Fibroblast of lung (primary cell): ENCODE data around the gene ZPLD1. TPM values are rescaled to one million over a fixed set of nuclear protein-coding genes. Genes with fewer than 3 reads are reported as not detected.

Experiments
- DNase-seq, 2 donors: peaks; one replicate each; pipeline versions ENCODE4 v3.0.0 to v3.0.0-alpha.2; 2010; ENCODE audit warnings: low read depth in 2 of 2
- H2AFZ ChIP-seq: 2 replicates; pipeline ENCODE4 v1.5.1; 2012; ENCODE audit warnings: low read length, control low read depth, inconsistent platforms
- H3K27ac ChIP-seq: 2 replicates; pipeline ENCODE4 v1.5.1; 2011; ENCODE audit warnings: low read length, control low read depth; ENCODE audit not compliant: insufficient read depth
- H3K27me3 ChIP-seq: 2 replicates; pipeline ENCODE4 v1.5.1; 2011; ENCODE audit warnings: mild to moderate bottlenecking, low read length; ENCODE audit not compliant: control insufficient read depth, insufficient read depth
- H3K36me3 ChIP-seq: 2 replicates; pipeline ENCODE4 v1.5.1; 2011; ENCODE audit warnings: low read length; ENCODE audit not compliant: control insufficient read depth, insufficient read depth
- H3K4me1 ChIP-seq: 2 replicates; pipeline ENCODE4 v1.5.1; 2011; ENCODE audit warnings: low read length; ENCODE audit not compliant: control insufficient read depth, insufficient read depth; ENCODE audit errors: extremely low read depth
- H3K4me2 ChIP-seq: 2 replicates; pipeline ENCODE4 v1.5.1; 2011; ENCODE audit warnings: low read length, control low read depth; ENCODE audit not compliant: insufficient read depth; ENCODE audit errors: extremely low read depth
- H3K4me3 ChIP-seq, 4 experiments: fragments of 200-600 bp in 1 of 4; sonication (generic) in 1 of 4; replicated peaks in 1 of 4; 2 replicates each; pipeline ENCODE4 v1.5.1; 2011 to 2016; ENCODE audit warnings: low read length in 4 of 4, low read depth in 3 of 4, mild to moderate bottlenecking in 3 of 4, control low read depth in 2 of 4, inconsistent platforms in 1 of 4, mixed read lengths in 1 of 4; ENCODE audit not compliant: insufficient read depth in 1 of 4; ENCODE audit errors: control extremely low read depth in 1 of 4
- H3K79me2 ChIP-seq: 2 replicates; pipeline ENCODE4 v1.5.1; 2012; ENCODE audit warnings: mild to moderate bottlenecking, low read length, inconsistent platforms; ENCODE audit not compliant: control insufficient read depth, insufficient read depth
- H3K9ac ChIP-seq: 2 replicates; pipeline ENCODE4 v1.5.1; 2011; ENCODE audit warnings: mild to moderate bottlenecking, low read length, control low read depth; ENCODE audit not compliant: insufficient read depth
- H3K9me3 ChIP-seq: 2 replicates; pipeline ENCODE4 v1.5.1; 2012; ENCODE audit warnings: low read depth, low read length; ENCODE audit not compliant: control insufficient read depth, insufficient read depth
- H4K20me1 ChIP-seq: 2 replicates; pipeline ENCODE4 v1.5.1; 2011; ENCODE audit warnings: low read length; ENCODE audit not compliant: control insufficient read depth, insufficient read depth; ENCODE audit errors: extremely low read depth
- CTCF ChIP-seq, 2 donors: IDR thresholded peaks in 1 of 2; conservative IDR thresholded peaks in 1 of 2; 1 replicate in 1 of 2; 2 replicates in 1 of 2; pipeline ENCODE4 v1.5.1; 2011 to 2012; ENCODE audit warnings: low read length in 2 of 2, control low read depth in 1 of 2, inconsistent platforms in 1 of 2, low read depth in 1 of 2, mild to moderate bottlenecking in 1 of 2
- EZH2 ChIP-seq: IDR thresholded peaks from 2 replicates; pipeline ENCODE4 v1.5.1; 2012; ENCODE audit warnings: low read length, control low read depth, mild to moderate bottlenecking; ENCODE audit errors: missing control alignments
- polyA plus RNA-seq, 2 donors: library from polyadenylated mRNA; depleted of rRNA in 1 of 2; stranded (reverse) in 1 of 2; unstranded in 1 of 2; fragments of >200 nt; gene quantifications; 2 replicates each; pipeline ENCODE4 v1.2.1, GENCODE V29; 2011 to 2012; ENCODE audit warnings: missing spikeins in 1 of 2
- total RNA-seq: library from RNA; depleted of rRNA; stranded (reverse); fragments of >200 nt; gene quantifications from 2 replicates; pipeline ENCODE4 v1.2.1, GENCODE V29; 2014

Gene ZPLD1
- total and polyA plus RNA-seq, 2 donors (not counting 1 experiment from before 2014, with no cell fraction given) = 0.02 to 0.17 TPM

DNA sequence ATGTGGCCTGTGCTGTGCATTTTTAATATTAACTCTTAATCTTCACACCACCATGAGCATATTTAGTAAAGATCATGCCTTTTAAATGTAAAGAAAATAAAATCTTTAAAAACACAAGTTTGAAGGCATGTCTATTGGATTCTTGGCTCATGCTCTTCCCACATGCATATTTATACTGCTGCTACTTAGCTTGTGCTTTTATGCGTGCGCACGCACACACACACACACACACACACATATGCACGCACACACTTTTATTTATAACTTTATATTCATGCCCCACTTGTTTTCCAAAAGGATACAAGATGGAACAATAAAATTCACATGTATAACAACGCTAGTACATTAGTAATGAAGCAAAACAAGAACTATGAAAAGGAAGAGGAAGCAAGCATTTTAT lies 36.1 kb upstream of the ZPLD1 start:
- no peak overlapping the region for H3K9ac ChIP-seq
- no peak overlapping the region for H3K4me2 ChIP-seq
- no peaks in the 10 kb centered on the region for H3K36me3 ChIP-seq
- no peak overlapping the region for H3K27ac ChIP-seq
- TF ChIP-seq CTCF (conservative IDR thresholded peaks at IDR 0.05 in 1 of 2, IDR thresholded peaks at IDR 0.05 in 1 of 2; ENCODE audit: low read depth in 1 of 2, low read length in 2 of 2) (no peak), EZH2 (no peak)
- H3K4me3 ChIP-seq = no peak overlapping the region
- no peak overlapping the region for H2AFZ ChIP-seq
- no peaks in the 10 kb centered on the region for H4K20me1 ChIP-seq
- H3K79me2 ChIP-seq = no peaks in the 10 kb centered on the region
- H3K9me3 ChIP-seq = no peaks in the 10 kb centered on the region
- DNase-seq = no peak
- H3K4me1 ChIP-seq = no peaks in the 10 kb centered on the region
- no peaks in the 10 kb centered on the region for H3K27me3 ChIP-seq

DNA sequence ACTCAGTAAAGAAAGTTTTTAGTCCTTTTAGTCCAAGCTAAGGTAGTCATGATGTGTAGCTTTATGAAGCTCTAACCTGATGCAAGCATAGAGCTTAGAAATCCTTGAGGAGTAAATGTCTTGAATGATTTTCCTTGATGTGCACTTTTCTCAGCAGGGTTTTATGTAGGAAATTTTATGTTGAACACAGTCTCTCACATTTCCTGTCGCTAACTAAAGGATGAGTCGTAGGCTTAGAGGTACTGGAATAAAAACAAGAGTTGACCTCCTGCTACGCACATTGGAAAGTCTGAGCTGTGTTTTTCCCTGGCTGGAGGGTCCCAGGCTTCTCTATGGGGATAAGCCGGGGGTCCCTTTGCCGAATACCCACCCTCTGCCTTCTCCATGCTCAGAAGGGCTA lies 34.7 kb upstream of the ZPLD1 start:
- H2AFZ ChIP-seq = no peak overlapping the region

GRCh38 chr3:102400766-102401165 lies 34.0 kb upstream of the ZPLD1 start:
- Histone ChIP-seq H2AFZ (no peak overlapping the region), H3K9me3 (no peaks in the 10 kb centered on the region), H3K27me3 (no peaks in the 10 kb centered on the region), H3K36me3 (no peaks in the 10 kb centered on the region), H3K79me2 (no peaks in the 10 kb centered on the region), H3K9ac (no peak overlapping the region), H3K4me1 (no peaks in the 10 kb centered on the region), H3K27ac (no peak overlapping the region), H4K20me1 (no peaks in the 10 kb centered on the region), H3K4me2 (no peak overlapping the region), H3K4me3 (no peak overlapping the region)
- no peak for TF ChIP-seq EZH2
- TF ChIP-seq CTCF (conservative IDR thresholded peaks at IDR 0.05 in 1 of 2, IDR thresholded peaks at IDR 0.05 in 1 of 2; ENCODE audit: low read depth in 1 of 2, low read length in 2 of 2) = no peak
- peak; percentile 9 to 92 for DNase-seq

More for the DNA sequence above, 34.7 kb upstream of the ZPLD1 start:
- Histone ChIP-seq H3K9ac (no peak overlapping the region), H4K20me1 (no peaks in the 10 kb centered on the region), H3K9me3 (no peaks in the 10 kb centered on the region), H3K27ac (no peak overlapping the region), H3K4me3 (no peak overlapping the region), H3K4me2 (no peak overlapping the region), H3K79me2 (no peaks in the 10 kb centered on the region), H3K27me3 (no peaks in the 10 kb centered on the region), H3K4me1 (no peaks in the 10 kb centered on the region), H3K36me3 (no peaks in the 10 kb centered on the region)
- TF ChIP-seq EZH2 (no peak), CTCF (conservative IDR thresholded peaks at IDR 0.05 in 1 of 2, IDR thresholded peaks at IDR 0.05 in 1 of 2; ENCODE audit: low read depth in 1 of 2, low read length in 2 of 2) (no peak)
- DNase-seq = peak; percentile 8 to 30
